Heart left ventricle (tissue), 16 donors: ENCODE data around the gene DBN1. TPM values are rescaled to one million over a fixed set of nuclear protein-coding genes. Genes with fewer than 3 reads are reported as not detected.

Source experiments
- ATAC-seq, 4 donors: fragments of 200-7000 bp; cut with Tn5 transposase; one replicate each; pipeline ENCODE4 v1.9.1; 2020 to 2022; ENCODE audit warnings: moderate library complexity in 4 of 4, mild to moderate bottlenecking in 3 of 4, moderate number of reproducible peaks in 1 of 4
- DNase-seq, 5 donors: peaks; one replicate each; pipeline ENCODE4 v3.0.0-alpha.2; 2020
- H3K27ac ChIP-seq, 12 donors: fragments of 200-600 bp; sonication (generic) in 4 of 12; one replicate each; pipeline versions ENCODE4 v1.5.0 to v1.8.0; 2016 to 2022; ENCODE audit warnings: mild to moderate bottlenecking in 2 of 12
- H3K27me3 ChIP-seq, 9 donors: fragments of 200-600 bp; sonication (generic) in 2 of 9; one replicate each; pipeline versions ENCODE4 v1.5.1 to v1.8.0; 2016 to 2022; ENCODE audit warnings: mild to moderate bottlenecking in 3 of 9
- H3K36me3 ChIP-seq, 9 donors: fragments of 200-600 bp; sonication (generic) in 2 of 9; one replicate each; pipeline versions ENCODE4 v1.5.0 to v1.8.0; 2018 to 2022; ENCODE audit warnings: mild to moderate bottlenecking in 2 of 9
- H3K4me1 ChIP-seq, 12 donors: fragments of 200-600 bp; sonication (generic) in 4 of 12; one replicate each; pipeline versions ENCODE4 v1.5.0 to v1.8.0; 2016 to 2022; ENCODE audit warnings: mild to moderate bottlenecking in 3 of 12
- H3K4me3 ChIP-seq, 12 donors: fragments of 200-600 bp; sonication (generic) in 4 of 12; one replicate each; pipeline versions ENCODE4 v1.5.0 to v1.8.0; 2017 to 2022; ENCODE audit warnings: mild to moderate bottlenecking in 9 of 12, moderate library complexity in 4 of 12
- H3K9me3 ChIP-seq, 12 donors: fragments of 200-600 bp; sonication (generic) in 4 of 12; one replicate each; pipeline versions ENCODE4 v1.5.0 to v1.8.0; 2016 to 2022; ENCODE audit warnings: mild to moderate bottlenecking in 1 of 12
- POLR2A ChIP-seq, 2 donors: fragments of 450-650 bp; IDR thresholded peaks; one replicate each; pipeline ENCODE4 v1.6.1; 2017; ENCODE audit warnings: antibody characterized with exemption in 2 of 2, mild to moderate bottlenecking in 2 of 2, moderate library complexity in 2 of 2
- WGBS, 4 donors: extraction: QIAGEN DNeasy Blood & Tissue Kit in 2 of 4; methylation state at CpG; one replicate each; pipeline versions ENCODE4 v1.1.5 to v1.1.7; 2013 to 2018; 5-methylcytosine and 5-hydroxymethylcytosine counted together
- intact Hi-C, 10 donors: fragments of 100-400 bp; cut with DNase I; formaldehyde crosslinking; loops; one replicate each; pipeline versions ENCODE4 v1.11.1 to v1.14.2; 2022
- polyA plus RNA-seq, 2 donors: library from polyadenylated mRNA; stranded (reverse); fragments of 200-250 nt; gene quantifications; one replicate each; pipeline ENCODE4 v1.2.3, GENCODE V29; 2013
- total RNA-seq, 9 donors: library from RNA; depleted of rRNA in 2 of 9; stranded (reverse); fragments of >200 nt in 2 of 9; fragmentation: NEBNext Ultra II Directional in 3 of 9; extraction: Animal tissue kit (Norgen Biotek cat#: 25700) in 3 of 9; gene quantifications; one replicate each; pipeline versions ENCODE4 v1.1.0 to v1.2.4, GENCODE V29; 2016 to 2023
- TF ChIP-seq, protein P1 (sequence below), 12 donors: fragments of 200-600 bp; sonication (generic) in 4 of 12; IDR thresholded peaks; one replicate each; pipeline versions ENCODE4 v1.5.0 to v1.8.0; 2018 to 2022; ENCODE audit warnings: antibody characterized with exemption in 12 of 12, mild to moderate bottlenecking in 5 of 12
- donor health status: ischemic (EF 13 %, LVEDD 7.1; RV severe dilation, severe dysfunction).
- donor health status: healthy with polysubstance abuse.
- donor health status: DM: no; HTN: yes; CAD: no.
- donor health status: DM: no; HTN: no; CAD: no.
- donor health status: ischemic (EF 25% LVEDD 6.9; RV normal size, moderate dysfunction).
- donor health status: ischemic (EF 25% LVEDD 5.7; RV mildly dilated, moderate dysfunction).
- donor health status: healthy.
- donor health status: DM: yes; HTN: yes; CAD: no.
- donor health status: ischemic (EF 35%, LVEDD 5.7; RV mildly dilated, moderate dysfunction).
- donor health status: nonischemic (EF 11% LVEDD 7.7; RV severe dilation, severe dysfunction).
- donor health status: DM: yes; HTN: yes; CAD: no.
- donor health status: PGD.
- donor health status: ischemic (EF 29% LVEDD 5.4; RV normal size, mild dysfunction).
- donor health status: nonischemic (EF 23%, LVEDD 6.1; RV moderate dilation, normal function).

The DBN1 gene
- total and polyA plus RNA-seq, 11 donors, result 12.3 to 60.7 (median 23.3) TPM

DNA sequence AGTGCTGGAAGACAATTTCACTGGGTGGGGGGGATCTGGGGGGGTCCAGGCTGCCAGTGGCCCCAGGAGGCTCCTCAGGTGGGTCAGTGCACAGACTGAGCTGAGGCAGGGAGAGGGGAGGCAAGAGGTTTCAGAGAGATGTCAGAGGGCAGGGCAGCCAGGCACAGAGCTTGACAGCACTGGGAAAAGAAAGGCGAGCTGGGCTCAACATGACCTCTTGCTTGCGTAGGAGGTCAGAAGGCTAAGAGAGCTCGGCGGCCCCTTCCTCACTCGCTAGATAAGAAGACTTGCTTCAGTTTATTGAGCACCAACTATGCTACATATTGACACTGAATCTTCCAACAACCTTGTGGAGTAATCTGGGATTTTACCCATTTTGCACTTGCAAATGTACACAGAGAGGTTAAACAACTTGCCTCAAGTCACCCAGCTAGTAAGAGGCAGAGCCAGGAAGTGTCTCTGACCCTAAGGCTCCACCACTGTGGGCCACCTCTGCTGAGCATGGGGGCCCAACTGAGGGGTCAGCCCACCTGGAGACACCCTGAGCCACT lies 20.4 kb upstream of the DBN1 start:
- Histone ChIP-seq H3K4me3 (peak overlapping the region in 4 of 12 donors; percentile 78 to 96 (median 84)), H3K36me3 (peaks cover 0 to 56% (median 41%) of the 10 kb centered on the region in 9 donors)

DNA sequence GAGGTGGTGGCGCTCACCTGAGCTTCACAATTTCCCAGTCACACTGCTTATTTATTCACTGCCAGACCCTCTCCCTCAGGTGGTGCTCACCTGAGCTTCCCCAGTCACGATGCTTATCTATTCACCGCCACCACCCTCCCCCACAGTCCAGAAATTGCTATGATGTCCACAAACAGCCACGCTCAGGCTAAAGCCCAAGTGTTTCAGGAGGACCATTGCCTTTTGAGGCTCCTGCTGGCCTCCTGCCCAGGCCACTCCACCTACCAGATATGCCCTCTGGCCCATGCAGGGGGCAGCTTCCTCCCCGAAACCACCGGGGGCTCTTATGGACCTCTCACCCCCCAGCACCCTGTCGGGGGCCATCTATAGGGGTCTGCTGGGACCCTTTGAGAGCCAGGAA lies 19.4 kb upstream of the DBN1 start:
- Histone ChIP-seq H3K36me3 (peaks cover 0 to 67% (median 52%) of the 10 kb centered on the region in 9 donors), H3K4me1 (peaks cover 8 to 52% (median 43%) of the 10 kb centered on the region in 12 donors), H3K27me3 (no peaks in the 10 kb centered on the region), H3K27ac (peak overlapping the region in 3 of 12 donors; percentile 96 to 98 (median 96)), H3K9me3 (no peaks in the 10 kb centered on the region), H3K4me3 (no peak overlapping the region)
- DNase-seq (no peak), ATAC-seq (no peak)
- WGBS, 4 donors, result 56 to 68% (median 67%) methylated on average over 7 of the region's 7 CpGs
- TF ChIP-seq, protein P1, sequence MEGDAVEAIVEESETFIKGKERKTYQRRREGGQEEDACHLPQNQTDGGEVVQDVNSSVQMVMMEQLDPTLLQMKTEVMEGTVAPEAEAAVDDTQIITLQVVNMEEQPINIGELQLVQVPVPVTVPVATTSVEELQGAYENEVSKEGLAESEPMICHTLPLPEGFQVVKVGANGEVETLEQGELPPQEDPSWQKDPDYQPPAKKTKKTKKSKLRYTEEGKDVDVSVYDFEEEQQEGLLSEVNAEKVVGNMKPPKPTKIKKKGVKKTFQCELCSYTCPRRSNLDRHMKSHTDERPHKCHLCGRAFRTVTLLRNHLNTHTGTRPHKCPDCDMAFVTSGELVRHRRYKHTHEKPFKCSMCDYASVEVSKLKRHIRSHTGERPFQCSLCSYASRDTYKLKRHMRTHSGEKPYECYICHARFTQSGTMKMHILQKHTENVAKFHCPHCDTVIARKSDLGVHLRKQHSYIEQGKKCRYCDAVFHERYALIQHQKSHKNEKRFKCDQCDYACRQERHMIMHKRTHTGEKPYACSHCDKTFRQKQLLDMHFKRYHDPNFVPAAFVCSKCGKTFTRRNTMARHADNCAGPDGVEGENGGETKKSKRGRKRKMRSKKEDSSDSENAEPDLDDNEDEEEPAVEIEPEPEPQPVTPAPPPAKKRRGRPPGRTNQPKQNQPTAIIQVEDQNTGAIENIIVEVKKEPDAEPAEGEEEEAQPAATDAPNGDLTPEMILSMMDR (IDR thresholded peaks at IDR 0.05), result no peak
- intact Hi-C loops, result no loop called here

More for the DNA sequence above, 20.4 kb upstream of the DBN1 start:
- intact Hi-C loops, result no loop called here
- WGBS, 4 donors, result 80 to 88% (median 86%) methylated on average over 5 of the region's 5 CpGs
- ATAC-seq (no peak), DNase-seq (no peak)
- TF ChIP-seq POLR2A (IDR thresholded peaks at IDR 0.05), result no peak
- H3K9me3 ChIP-seq, result no peaks in the 10 kb centered on the region
- H3K27me3 ChIP-seq, result no peaks in the 10 kb centered on the region
- peak overlapping the region in 11 of 12 donors; percentile 21 to 98 (median 93) for H3K27ac ChIP-seq
- H3K4me1 ChIP-seq, result peaks cover 8 to 62% (median 52%) of the 10 kb centered on the region in 12 donors

GRCh38 chr5:177491983-177492746 lies 18.7 kb upstream of the DBN1 start:
- peaks cover 0 to 73% (median 58%) of the 10 kb centered on the region in 9 donors for H3K36me3 ChIP-seq
- intact Hi-C loops, result no loop called here
- 93 to 95% (median 94%) methylated on average over 40 to 54 of the region's 54 CpGs for WGBS, 4 donors
- TF ChIP-seq POLR2A (IDR thresholded peaks at IDR 0.05), result no peak
- TF ChIP-seq, protein P1 (IDR thresholded peaks at IDR 0.05), result no peak
- DNase-seq (no peak), ATAC-seq (no peak)
- peak overlapping the region in 1 of 12 donors; percentile 96 for H3K27ac ChIP-seq
- no peak overlapping the region for H3K4me3 ChIP-seq
- peaks cover 8 to 51% (median 41%) of the 10 kb centered on the region in 12 donors for H3K4me1 ChIP-seq
- no peaks in the 10 kb centered on the region for H3K27me3 ChIP-seq
- H3K9me3 ChIP-seq, result no peaks in the 10 kb centered on the region

GRCh38 chr5:177491429-177491945 lies 18.1 kb upstream of the DBN1 start:
- peaks cover 8 to 50% (median 38%) of the 10 kb centered on the region in 12 donors for H3K4me1 ChIP-seq
- DNase-seq (no peak), ATAC-seq (no peak)
- 69 to 83% (median 77%) methylated on average over 34 to 43 of the region's 43 CpGs for whole genome bisulfite sequencing, 4 donors
- no peak overlapping the region for H3K4me3 ChIP-seq
- no peaks in the 10 kb centered on the region for H3K27me3 ChIP-seq
- intact Hi-C loops, result no loop called here
- no peak for TF ChIP-seq POLR2A (IDR thresholded peaks at IDR 0.05)
- TF ChIP-seq, protein P1 (IDR thresholded peaks at IDR 0.05), result peak; percentile 38 to 71 (median 58)
- no peaks in the 10 kb centered on the region for H3K9me3 ChIP-seq
- H3K27ac ChIP-seq, result peak overlapping the region in 1 of 12 donors; percentile 96
- peaks cover 0 to 80% (median 64%) of the 10 kb centered on the region in 9 donors for H3K36me3 ChIP-seq
